ENCODE data around the gene CDC37L1.
A peak's percentile ranks its signal among the peaks of the same experiment; 100 is the strongest.

Gene CDC37L1

GRCh38 chr9:4679268-4680172, at the start of gene CDC37L1:
Gene CDC37L1, plus strand, starts transcription at chr9:4679569. Its CDS starts 199 bp downstream, at chr9:4679768.
- peak within 1 kb of the TSS; percentile 90 for H3K4me3 ChIP-seq (replicated peaks; ENCODE audit: low read depth, low read length)
- DNase-seq (ENCODE audit: low read depth) = peak; percentile 97
- TF ChIP-seq, protein P1, sequence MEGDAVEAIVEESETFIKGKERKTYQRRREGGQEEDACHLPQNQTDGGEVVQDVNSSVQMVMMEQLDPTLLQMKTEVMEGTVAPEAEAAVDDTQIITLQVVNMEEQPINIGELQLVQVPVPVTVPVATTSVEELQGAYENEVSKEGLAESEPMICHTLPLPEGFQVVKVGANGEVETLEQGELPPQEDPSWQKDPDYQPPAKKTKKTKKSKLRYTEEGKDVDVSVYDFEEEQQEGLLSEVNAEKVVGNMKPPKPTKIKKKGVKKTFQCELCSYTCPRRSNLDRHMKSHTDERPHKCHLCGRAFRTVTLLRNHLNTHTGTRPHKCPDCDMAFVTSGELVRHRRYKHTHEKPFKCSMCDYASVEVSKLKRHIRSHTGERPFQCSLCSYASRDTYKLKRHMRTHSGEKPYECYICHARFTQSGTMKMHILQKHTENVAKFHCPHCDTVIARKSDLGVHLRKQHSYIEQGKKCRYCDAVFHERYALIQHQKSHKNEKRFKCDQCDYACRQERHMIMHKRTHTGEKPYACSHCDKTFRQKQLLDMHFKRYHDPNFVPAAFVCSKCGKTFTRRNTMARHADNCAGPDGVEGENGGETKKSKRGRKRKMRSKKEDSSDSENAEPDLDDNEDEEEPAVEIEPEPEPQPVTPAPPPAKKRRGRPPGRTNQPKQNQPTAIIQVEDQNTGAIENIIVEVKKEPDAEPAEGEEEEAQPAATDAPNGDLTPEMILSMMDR (IDR thresholded peaks at IDR 0.05; ENCODE audit: low read length, missing control alignments) = peak; percentile 46

DNA sequence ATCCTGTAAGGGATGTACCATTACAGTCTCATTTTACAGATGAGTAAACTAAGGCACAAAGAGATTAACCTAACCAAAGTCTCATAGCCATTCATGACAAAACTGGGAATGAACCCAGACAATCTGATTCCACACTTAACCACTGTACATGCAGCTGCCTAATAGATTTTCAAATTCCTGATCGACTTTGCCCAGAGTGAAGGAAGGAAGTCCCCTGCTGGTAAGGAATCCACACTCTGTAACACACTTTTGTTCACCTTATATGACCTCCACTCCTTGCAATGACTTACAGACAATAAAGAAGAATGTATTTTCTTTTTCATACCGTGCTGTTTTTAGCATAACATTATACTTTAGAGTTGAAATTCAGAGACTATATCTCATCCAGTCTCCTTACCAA, 48.5 kb upstream of the CDC37L1 start:
- no peak for DNase-seq (ENCODE audit: low read depth)
- no peak overlapping the region for H3K4me3 ChIP-seq (replicated peaks; ENCODE audit: low read depth, low read length)
- TF ChIP-seq, protein P1 (IDR thresholded peaks at IDR 0.05; ENCODE audit: low read length, missing control alignments) = no peak

DNA sequence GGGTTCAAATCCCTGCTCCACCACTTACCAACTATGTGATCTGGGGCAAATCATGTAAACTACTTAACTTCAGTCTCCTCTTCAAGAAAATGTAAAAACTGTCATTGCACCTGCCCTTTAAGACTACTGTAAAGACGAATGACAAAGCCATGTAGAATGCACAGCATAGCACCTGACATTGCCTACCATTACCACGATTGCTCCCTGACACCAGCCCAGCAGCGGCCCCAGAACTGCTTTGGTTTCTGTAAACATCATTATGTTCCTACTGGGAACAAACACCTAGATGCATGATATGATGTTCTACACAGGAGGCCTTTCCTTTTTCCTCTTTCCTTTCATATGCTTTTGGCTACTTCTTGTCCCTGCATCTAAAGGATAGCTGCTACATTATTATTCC, 40.4 kb upstream of the CDC37L1 start:
- H3K4me3 ChIP-seq (replicated peaks; ENCODE audit: low read depth, low read length) = no peak overlapping the region
- TF ChIP-seq, protein P1 (IDR thresholded peaks at IDR 0.05; ENCODE audit: low read length, missing control alignments) = no peak
- DNase-seq (ENCODE audit: low read depth) = no peak

GRCh38 chr9:4639420-4639819, 39.9 kb upstream of the CDC37L1 start:
- TF ChIP-seq, protein P1 (IDR thresholded peaks at IDR 0.05; ENCODE audit: low read length, missing control alignments) = no peak
- no peak overlapping the region for H3K4me3 ChIP-seq (replicated peaks; ENCODE audit: low read depth, low read length)
- no peak for DNase-seq (ENCODE audit: low read depth)

DNA sequence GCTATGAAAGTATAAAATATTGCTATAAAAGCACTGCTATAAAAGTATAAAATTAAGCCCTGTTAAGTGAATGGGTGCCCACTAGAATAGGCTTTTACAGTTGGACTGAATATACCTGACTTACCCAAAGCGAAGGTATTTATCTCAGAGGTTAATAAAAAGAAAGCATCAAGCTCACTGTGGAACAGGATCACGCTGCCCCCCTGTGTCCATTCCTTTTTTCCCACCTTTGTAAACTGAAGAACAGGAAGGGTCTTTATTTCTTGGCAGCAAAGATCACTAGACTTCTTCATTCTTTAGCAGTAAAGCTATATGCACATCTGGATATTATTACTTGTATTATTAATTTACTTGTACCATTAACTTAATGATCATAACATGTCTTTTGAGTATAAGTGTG, 39.3 kb upstream of the CDC37L1 start:
- DNase-seq (ENCODE audit: low read depth) = peak; percentile 42
- H3K4me3 ChIP-seq (replicated peaks; ENCODE audit: low read depth, low read length) = no peak overlapping the region
- TF ChIP-seq, protein P1 (IDR thresholded peaks at IDR 0.05; ENCODE audit: low read length, missing control alignments) = peak; percentile 49

GRCh38 chr9:4642351-4642750, 37.0 kb upstream of the CDC37L1 start:
- TF ChIP-seq, protein P1 (IDR thresholded peaks at IDR 0.05; ENCODE audit: low read length, missing control alignments) = no peak
- H3K4me3 ChIP-seq (replicated peaks; ENCODE audit: low read depth, low read length) = no peak overlapping the region
- DNase-seq (ENCODE audit: low read depth) = no peak

Data from fibroblast of pulmonary artery (primary cell).